Hepatocyte (in vitro differentiated cells): Measurements from ENCODE around the gene POGLUT3. TPM values are rescaled to one million over a fixed set of nuclear protein-coding genes. Genes with fewer than 3 reads are reported as not detected.

ENCODE experiments used
- DNase-seq: peaks from one replicate; pipeline ENCODE4 v3.0.0-alpha.2; 2016; ENCODE audit warnings: low spot score
- H2AFZ ChIP-seq: fragments of 200-600 bp; sonication (generic); 2 replicates; pipeline ENCODE4 v1.6.0; 2016; ENCODE audit warnings: antibody characterized with exemption, mild to moderate bottlenecking
- H3K27ac ChIP-seq: fragments of 200-600 bp; sonication (generic); 2 replicates; pipeline ENCODE4 v1.5.1; 2016; ENCODE audit warnings: mild to moderate bottlenecking
- H3K27me3 ChIP-seq: fragments of 200-600 bp; sonication (generic); 2 replicates; pipeline ENCODE4 v1.6.1; 2016
- H3K36me3 ChIP-seq: fragments of 200-600 bp; sonication (generic); replicated peaks from 2 replicates; pipeline ENCODE4 v1.5.1; 2016; ENCODE audit warnings: low read depth; ENCODE audit not compliant: insufficient read depth
- H3K4me1 ChIP-seq: fragments of 200-600 bp; sonication (generic); 2 replicates; pipeline ENCODE4 v1.5.1; 2016; ENCODE audit warnings: mild to moderate bottlenecking, moderate library complexity; ENCODE audit not compliant: insufficient read depth
- H3K4me2 ChIP-seq: fragments of 200-600 bp; sonication (generic); 2 replicates; pipeline ENCODE4 v1.6.0; 2016
- H3K4me3 ChIP-seq: fragments of 200-600 bp; sonication (generic); 2 replicates; pipeline ENCODE4 v1.5.1; 2016; ENCODE audit warnings: mild to moderate bottlenecking
- H3K79me2 ChIP-seq: fragments of 200-600 bp; sonication (generic); 2 replicates; pipeline ENCODE4 v1.6.0; 2017; ENCODE audit warnings: mild to moderate bottlenecking
- H3K9me2 ChIP-seq: fragments of 200-600 bp; sonication (generic); replicated peaks from 2 replicates; pipeline ENCODE4 v1.6.0; 2017; ENCODE audit warnings: mild to moderate bottlenecking; ENCODE audit not compliant: insufficient read depth
- H3K9me3 ChIP-seq: fragments of 200-600 bp; sonication (generic); 2 replicates; pipeline ENCODE4 v1.5.1; 2016; ENCODE audit warnings: low read depth, mild to moderate bottlenecking
- H4K20me1 ChIP-seq: fragments of 200-600 bp; sonication (generic); 2 replicates; pipeline ENCODE4 v1.6.0; 2016; ENCODE audit warnings: mild to moderate bottlenecking; ENCODE audit not compliant: insufficient read depth, poor library complexity, severe bottlenecking
- EZH2 ChIP-seq: fragments of 200-600 bp; sonication (generic); IDR thresholded peaks from 2 replicates; pipeline ENCODE4 v1.6.1; 2016; ENCODE audit warnings: antibody characterized with exemption, mild to moderate bottlenecking, borderline replicate concordance
- EZH2phosphoT487 ChIP-seq: fragments of 200-600 bp; sonication (generic); IDR thresholded peaks from one replicate; pipeline ENCODE4 v1.6.1; 2018; ENCODE audit warnings: antibody characterized with exemption, mild to moderate bottlenecking, low read depth, moderate library complexity; ENCODE audit not compliant: unreplicated experiment, severe bottlenecking
- WGBS: methylation state at CpG from one replicate; pipeline ENCODE4 v1.1.6; 2016; ENCODE audit warnings: low lambda C conversion rate; ENCODE audit errors: missing lambda C conversion rate; 5-methylcytosine and 5-hydroxymethylcytosine counted together
- polyA plus RNA-seq: library from polyadenylated mRNA; unstranded; fragments of >200 nt; fragmentation: Nextera tagmentation; extraction: Ambion mirVana; gene quantifications from 2 replicates; pipeline ENCODE4 v1.2.1, GENCODE V29; 2016
- total RNA-seq: library from RNA; depleted of rRNA; stranded (reverse); fragments of >200 nt; gene quantifications from 2 replicates; pipeline ENCODE4 v1.2.3, GENCODE V29; 2014
- TF ChIP-seq, protein P1 (sequence below): fragments of 200-600 bp; sonication (generic); IDR thresholded peaks from 2 replicates; pipeline ENCODE4 v1.5.1; 2016; ENCODE audit warnings: antibody characterized with exemption, mild to moderate bottlenecking; ENCODE audit not compliant: poor library complexity

Gene POGLUT3
- total and polyA plus RNA-seq, 2 experiments from 2014 or later = 20.4 to 30.6 TPM

GRCh38 chr11:108508653-108509593, 10.7 kb upstream of the POGLUT3 start:
- Histone ChIP-seq H3K27ac (no peak overlapping the region), H3K79me2 (no peaks in the 10 kb centered on the region), H3K4me2 (no peak overlapping the region), H3K4me3 (no peak overlapping the region), H3K9me2 (no peaks in the 10 kb centered on the region), H2AFZ (no peak overlapping the region), H3K9me3 (no peaks in the 10 kb centered on the region), H4K20me1 (no peaks in the 10 kb centered on the region), H3K4me1 (no peaks in the 10 kb centered on the region), H3K36me3 (no peaks in the 10 kb centered on the region), H3K27me3 (no peaks in the 10 kb centered on the region)
- no peak for DNase-seq
- 61% methylated on average over 3 of the region's 3 CpGs for WGBS
- TF ChIP-seq, protein P1, sequence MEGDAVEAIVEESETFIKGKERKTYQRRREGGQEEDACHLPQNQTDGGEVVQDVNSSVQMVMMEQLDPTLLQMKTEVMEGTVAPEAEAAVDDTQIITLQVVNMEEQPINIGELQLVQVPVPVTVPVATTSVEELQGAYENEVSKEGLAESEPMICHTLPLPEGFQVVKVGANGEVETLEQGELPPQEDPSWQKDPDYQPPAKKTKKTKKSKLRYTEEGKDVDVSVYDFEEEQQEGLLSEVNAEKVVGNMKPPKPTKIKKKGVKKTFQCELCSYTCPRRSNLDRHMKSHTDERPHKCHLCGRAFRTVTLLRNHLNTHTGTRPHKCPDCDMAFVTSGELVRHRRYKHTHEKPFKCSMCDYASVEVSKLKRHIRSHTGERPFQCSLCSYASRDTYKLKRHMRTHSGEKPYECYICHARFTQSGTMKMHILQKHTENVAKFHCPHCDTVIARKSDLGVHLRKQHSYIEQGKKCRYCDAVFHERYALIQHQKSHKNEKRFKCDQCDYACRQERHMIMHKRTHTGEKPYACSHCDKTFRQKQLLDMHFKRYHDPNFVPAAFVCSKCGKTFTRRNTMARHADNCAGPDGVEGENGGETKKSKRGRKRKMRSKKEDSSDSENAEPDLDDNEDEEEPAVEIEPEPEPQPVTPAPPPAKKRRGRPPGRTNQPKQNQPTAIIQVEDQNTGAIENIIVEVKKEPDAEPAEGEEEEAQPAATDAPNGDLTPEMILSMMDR = no peak
- TF ChIP-seq EZH2 (no peak), EZH2phosphoT487 (no peak)

- H3K27ac ChIP-seq = no peak overlapping the region
- no peak overlapping the region for H3K4me3 ChIP-seq
- no peak overlapping the region for H3K4me2 ChIP-seq
- no peaks in the 10 kb centered on the region for H3K79me2 ChIP-seq
- H3K4me1 ChIP-seq = peaks cover 10% of the 10 kb centered on the region
- no peaks in the 10 kb centered on the region for H3K27me3 ChIP-seq
- TF ChIP-seq EZH2 (no peak), EZH2phosphoT487 (no peak)
- TF ChIP-seq, protein P1 = no peak
- H3K36me3 ChIP-seq = no peaks in the 10 kb centered on the region
- no peaks in the 10 kb centered on the region for H3K9me3 ChIP-seq
- DNase-seq = no peak
- no peaks in the 10 kb centered on the region for H4K20me1 ChIP-seq
- WGBS = 41% methylated on average over 5 of the region's 5 CpGs
- no peaks in the 10 kb centered on the region for H3K9me2 ChIP-seq
- no peak overlapping the region for H2AFZ ChIP-seq
These were observed 3.2 kb upstream of the POGLUT3 start for GRCh38 chr11:108501396-108501795.

GRCh38 chr11:108500721-108501120, 2.5 kb upstream of the POGLUT3 start:
- no peaks in the 10 kb centered on the region for H3K9me3 ChIP-seq
- no peak overlapping the region for H3K4me2 ChIP-seq
- H3K4me3 ChIP-seq = no peak overlapping the region
- no peaks in the 10 kb centered on the region for H4K20me1 ChIP-seq
- H3K27me3 ChIP-seq = no peaks in the 10 kb centered on the region
- no peaks in the 10 kb centered on the region for H3K36me3 ChIP-seq
- 27% methylated on average over 2 of the region's 2 CpGs for WGBS
- no peak for DNase-seq
- TF ChIP-seq EZH2 (no peak), EZH2phosphoT487 (no peak)
- TF ChIP-seq, protein P1 = no peak
- H3K9me2 ChIP-seq = no peaks in the 10 kb centered on the region
- no peak overlapping the region for H2AFZ ChIP-seq
- H3K79me2 ChIP-seq = peaks cover 4% of the 10 kb centered on the region
- peaks cover 14% of the 10 kb centered on the region for H3K4me1 ChIP-seq
- H3K27ac ChIP-seq = no peak overlapping the region
